Endodermal cell (in vitro differentiated cells): ENCODE data around the gene BCL2L15. TPM values are rescaled to one million over a fixed set of nuclear protein-coding genes. Genes with fewer than 3 reads are reported as not detected.
A peak's percentile ranks its signal among the peaks of the same experiment; 100 is the strongest.

Source experiments
- DNase-seq: peaks from one replicate; pipeline ENCODE4 v3.0.0-alpha.2; 2017
- H3K27ac ChIP-seq: 2 replicates; pipeline ENCODE4 v1.5.1; 2013; ENCODE audit warnings: mild to moderate bottlenecking, low read depth, low read length, moderate library complexity
- H3K27me3 ChIP-seq: 2 replicates; pipeline ENCODE4 v1.6.1; 2013; ENCODE audit warnings: mild to moderate bottlenecking, low read length, moderate library complexity; ENCODE audit not compliant: insufficient read depth, control insufficient read depth, poor library complexity, severe bottlenecking
- H3K36me3 ChIP-seq: 2 replicates; pipeline ENCODE4 v1.7.0; 2013; ENCODE audit warnings: mild to moderate bottlenecking, low read length, moderate library complexity; ENCODE audit not compliant: control insufficient read depth, insufficient read depth
- H3K4me1 ChIP-seq: one replicate; pipeline ENCODE4 v1.7.0; 2013; ENCODE audit warnings: low read length; ENCODE audit not compliant: control insufficient read depth, insufficient read depth
- H3K4me3 ChIP-seq: 2 replicates; pipeline ENCODE4 v1.5.1; 2013; ENCODE audit warnings: mild to moderate bottlenecking, low read length, moderate library complexity
- H3K9ac ChIP-seq: 2 replicates; pipeline ENCODE4 v1.6.1; 2013; ENCODE audit warnings: mild to moderate bottlenecking, low read length, moderate library complexity; ENCODE audit not compliant: poor library complexity, severe bottlenecking; ENCODE audit errors: extremely low read depth
- H3K9me3 ChIP-seq: 2 replicates; pipeline ENCODE4 v1.6.1; 2013; ENCODE audit warnings: mild to moderate bottlenecking, low read length, moderate library complexity; ENCODE audit not compliant: control insufficient read depth
- H3K27ac Mint-ChIP-seq: 2 replicates; pipeline ENCODE4 v1.8.0; 2020; ENCODE audit warnings: mixed read lengths
- H3K27me3 Mint-ChIP-seq: 2 replicates; pipeline ENCODE4 v1.8.0; 2021; ENCODE audit warnings: mild to moderate bottlenecking, mixed read lengths; ENCODE audit not compliant: insufficient read depth
- H3K36me3 Mint-ChIP-seq: 2 replicates; pipeline ENCODE4 v1.8.0; 2020; ENCODE audit warnings: low read depth, mixed read lengths
- H3K4me1 Mint-ChIP-seq: 2 replicates; pipeline ENCODE4 v1.8.0; 2020; ENCODE audit warnings: mixed read lengths
- H3K4me3 Mint-ChIP-seq: 2 replicates; pipeline ENCODE4 v1.8.0; 2020; ENCODE audit warnings: mild to moderate bottlenecking, moderate library complexity, mixed read lengths
- H3K9me3 Mint-ChIP-seq: 2 replicates; pipeline ENCODE4 v1.8.0; 2020; ENCODE audit warnings: mild to moderate bottlenecking, mixed read lengths
- WGBS, 2 experiments: methylation state at CpG; one replicate each; pipeline versions ENCODE4 v1.1.5 to v1.1.7; 2013; ENCODE audit warnings: missing lambda C conversion rate in 2 of 2, mixed read lengths in 1 of 2; ENCODE audit not compliant: insufficient coverage in 1 of 2, insufficient read length in 1 of 2; 5-methylcytosine and 5-hydroxymethylcytosine counted together
- total RNA-seq, 2 donors: library from RNA; stranded (reverse); fragmentation: NEBNext Ultra II Directional in 1 of 2; extraction: Animal tissue kit (Norgen Biotek cat#: 25700) in 1 of 2; gene quantifications; 2 replicates in 1 of 2; 3 replicates in 1 of 2; pipeline ENCODE4 v1.2.1, GENCODE V29; 2021
- TF ChIP-seq, protein P1 (sequence below): fragments of 200-600 bp; sonication (generic); conservative IDR thresholded peaks from 2 replicates; pipeline ENCODE4 v1.5.0; 2021; ENCODE audit warnings: antibody characterized with exemption, mild to moderate bottlenecking

BCL2L15 gene
- total RNA-seq, 2 donors from 2014 or later, result 0.73 TPM; not detected in 1

GRCh38 chr1:113931451-113931851 is 44.1 kb upstream of the BCL2L15 start:
- Histone ChIP-seq H3K4me1 (peaks cover 8% of the 10 kb centered on the region), H3K27ac (no peak overlapping the region), H3K9ac (peak overlapping the region; percentile 86), H3K36me3 (no peaks in the 10 kb centered on the region), H3K4me3 (peak overlapping the region; percentile 96), H3K27me3 (no peaks in the 10 kb centered on the region), H3K9me3 (peaks cover 3% of the 10 kb centered on the region)
- TF ChIP-seq, protein P1, sequence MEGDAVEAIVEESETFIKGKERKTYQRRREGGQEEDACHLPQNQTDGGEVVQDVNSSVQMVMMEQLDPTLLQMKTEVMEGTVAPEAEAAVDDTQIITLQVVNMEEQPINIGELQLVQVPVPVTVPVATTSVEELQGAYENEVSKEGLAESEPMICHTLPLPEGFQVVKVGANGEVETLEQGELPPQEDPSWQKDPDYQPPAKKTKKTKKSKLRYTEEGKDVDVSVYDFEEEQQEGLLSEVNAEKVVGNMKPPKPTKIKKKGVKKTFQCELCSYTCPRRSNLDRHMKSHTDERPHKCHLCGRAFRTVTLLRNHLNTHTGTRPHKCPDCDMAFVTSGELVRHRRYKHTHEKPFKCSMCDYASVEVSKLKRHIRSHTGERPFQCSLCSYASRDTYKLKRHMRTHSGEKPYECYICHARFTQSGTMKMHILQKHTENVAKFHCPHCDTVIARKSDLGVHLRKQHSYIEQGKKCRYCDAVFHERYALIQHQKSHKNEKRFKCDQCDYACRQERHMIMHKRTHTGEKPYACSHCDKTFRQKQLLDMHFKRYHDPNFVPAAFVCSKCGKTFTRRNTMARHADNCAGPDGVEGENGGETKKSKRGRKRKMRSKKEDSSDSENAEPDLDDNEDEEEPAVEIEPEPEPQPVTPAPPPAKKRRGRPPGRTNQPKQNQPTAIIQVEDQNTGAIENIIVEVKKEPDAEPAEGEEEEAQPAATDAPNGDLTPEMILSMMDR, result no peak
- Mint-ChIP-seq H3K36me3 (peaks cover 4% of the 10 kb centered on the region), H3K27ac (no peak overlapping the region), H3K4me1 (peaks cover 41% of the 10 kb centered on the region), H3K27me3 (no peaks in the 10 kb centered on the region), H3K9me3 (peaks cover 2% of the 10 kb centered on the region), H3K4me3 (peak overlapping the region; percentile 88)
- no peak for DNase-seq
- WGBS, 2 experiments, result 76 to 78% methylated on average over 3 of the region's 3 CpGs

GRCh38 chr1:113930499-113931161 is 43.2 kb upstream of the BCL2L15 start:
- WGBS, 2 experiments, result 0 to 10% methylated on average over 1 to 7 of the region's 8 CpGs
- Histone ChIP-seq H3K36me3 (no peaks in the 10 kb centered on the region), H3K9me3 (peaks cover 3% of the 10 kb centered on the region), H3K27me3 (no peaks in the 10 kb centered on the region), H3K27ac (peak overlapping the region; percentile 68), H3K9ac (peak overlapping the region; percentile 86), H3K4me3 (peak overlapping the region; percentile 96), H3K4me1 (peaks cover 8% of the 10 kb centered on the region)
- Mint-ChIP-seq H3K27me3 (no peaks in the 10 kb centered on the region), H3K4me3 (peak overlapping the region; percentile 88), H3K36me3 (peaks cover 4% of the 10 kb centered on the region), H3K27ac (peak overlapping the region; percentile 79), H3K4me1 (peaks cover 36% of the 10 kb centered on the region), H3K9me3 (peaks cover 2% of the 10 kb centered on the region)
- TF ChIP-seq, protein P1, result no peak
- DNase-seq, result peak; percentile 57

DNA sequence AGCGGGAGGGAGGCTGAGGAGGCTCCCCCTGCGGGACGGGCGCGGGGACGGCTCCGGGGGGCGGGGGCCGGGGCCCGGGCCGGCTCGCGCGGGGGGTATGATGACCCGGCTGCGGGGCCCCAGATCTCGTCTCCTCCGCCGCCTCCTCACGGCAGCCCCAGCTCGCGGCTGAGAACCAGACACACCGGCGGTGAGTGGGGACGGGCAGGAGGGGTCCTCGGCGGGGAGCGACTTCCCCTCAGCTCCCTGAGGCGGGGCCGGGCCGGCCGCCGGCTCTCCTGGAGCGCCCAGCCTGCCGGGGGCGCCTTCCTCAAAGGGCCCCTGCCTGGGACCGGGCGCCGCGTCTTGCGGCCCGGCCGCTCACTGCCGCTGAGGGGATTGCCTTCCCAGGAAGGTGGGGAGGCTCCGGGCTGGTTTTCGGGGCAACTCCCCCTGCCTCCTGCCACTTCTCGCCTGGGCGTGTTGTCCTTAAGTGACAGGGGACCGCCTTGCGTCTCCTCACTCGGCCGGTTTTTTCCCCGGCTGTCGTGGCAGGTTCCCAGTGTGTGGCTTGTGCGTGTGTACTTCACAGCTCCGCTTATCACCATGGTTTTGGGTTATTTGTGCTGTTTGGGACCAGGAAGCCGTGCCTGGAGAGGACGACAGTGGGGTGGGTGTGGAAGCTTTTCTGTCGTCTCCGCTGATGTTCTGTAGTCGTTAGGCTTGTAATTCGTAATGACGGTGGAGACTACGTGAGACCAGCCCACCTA is 42.5 kb upstream of the BCL2L15 start:
- peaks cover 3% of the 10 kb centered on the region for H3K27me3 ChIP-seq
- Mint-ChIP-seq H3K9me3 (no peaks in the 10 kb centered on the region), H3K27me3 (peaks cover under 1% of the 10 kb centered on the region), H3K4me1 (peaks cover 35% of the 10 kb centered on the region), H3K36me3 (no peaks in the 10 kb centered on the region), H3K27ac (peak overlapping the region; percentile 79), H3K4me3 (peak overlapping the region; percentile 88)
- H3K4me1 ChIP-seq, result peaks cover 8% of the 10 kb centered on the region
- peak overlapping the region; percentile 96 for H3K4me3 ChIP-seq
- H3K27ac ChIP-seq, result peak overlapping the region; percentile 68
- WGBS, 2 experiments, result 0% methylated on average over 13 to 64 of the region's 64 CpGs
- H3K9ac ChIP-seq, result peak overlapping the region; percentile 86
- TF ChIP-seq, protein P1, result peak; percentile 45
- DNase-seq, result no peak
- no peaks in the 10 kb centered on the region for H3K9me3 ChIP-seq
- no peaks in the 10 kb centered on the region for H3K36me3 ChIP-seq
